Stimulated activated CD8-positive, alpha-beta memory T cell treated with anti-CD3 and anti-CD28 coated beads, Interleukin-15, amount 100 ng/mL, for 24 hours (primary cell): ENCODE data around the gene SLC6A12.

Experiments used
- DNase-seq: peaks from one replicate; pipeline ENCODE4 v3.0.0-alpha.2; 2020; ENCODE audit warnings: low read depth

The SLC6A12 gene

GRCh38 chr12:234891-235415 lies 21.0 kb upstream of the SLC6A12 start:
- DNase-seq = no peak

GRCh38 chr12:234019-234418 lies 20.1 kb upstream of the SLC6A12 start:
- no peak for DNase-seq

GRCh38 chr12:233615-233968 lies 19.6 kb upstream of the SLC6A12 start:
- DNase-seq = no peak

- no peak for DNase-seq
These were observed 19.0 kb upstream of the SLC6A12 start for GRCh38 chr12:232731-233614.

- no peak for DNase-seq
These were observed 17.1 kb upstream of the SLC6A12 start for GRCh38 chr12:230925-231671.

- DNase-seq = no peak
These were observed 15.7 kb upstream of the SLC6A12 start for GRCh38 chr12:229441-230191.

- no peak for DNase-seq
These were observed 14.9 kb upstream of the SLC6A12 start for GRCh38 chr12:228846-229200.

GRCh38 chr12:227923-228845 lies 14.2 kb upstream of the SLC6A12 start:
- DNase-seq = no peak

GRCh38 chr12:227286-227915 lies 13.4 kb upstream of the SLC6A12 start:
- no peak for DNase-seq

- no peak for DNase-seq
These were observed 12.4 kb upstream of the SLC6A12 start for GRCh38 chr12:226401-226800.

- DNase-seq = no peak
These were observed 11.1 kb upstream of the SLC6A12 start for GRCh38 chr12:225012-225411.

- DNase-seq = no peak
These were observed 10.4 kb upstream of the SLC6A12 start for GRCh38 chr12:224330-224729.

- no peak for DNase-seq
These were observed 9.9 kb upstream of the SLC6A12 start for GRCh38 chr12:223841-224240.

GRCh38 chr12:221736-222135 lies 7.8 kb upstream of the SLC6A12 start:
- DNase-seq = no peak

- no peak for DNase-seq
These were observed 7.1 kb upstream of the SLC6A12 start for GRCh38 chr12:220946-221550.

GRCh38 chr12:220491-220890 lies 6.5 kb upstream of the SLC6A12 start:
- no peak for DNase-seq

GRCh38 chr12:219891-220352 lies 6.0 kb upstream of the SLC6A12 start:
- DNase-seq = peak; percentile 3

GRCh38 chr12:218728-219590 lies 5.0 kb upstream of the SLC6A12 start:
- no peak for DNase-seq

- no peak for DNase-seq
These were observed 4.3 kb upstream of the SLC6A12 start for GRCh38 chr12:218221-218620.
